GM10847 (cell line): Measurements from ENCODE around the gene PPARA.

Experiments
- POLR2A ChIP-seq: IDR thresholded peaks from 2 replicates; pipeline ENCODE4 v1.6.1; 2011; ENCODE audit not compliant: insufficient read length; ENCODE audit errors: extremely low read depth

The PPARA gene

DNA sequence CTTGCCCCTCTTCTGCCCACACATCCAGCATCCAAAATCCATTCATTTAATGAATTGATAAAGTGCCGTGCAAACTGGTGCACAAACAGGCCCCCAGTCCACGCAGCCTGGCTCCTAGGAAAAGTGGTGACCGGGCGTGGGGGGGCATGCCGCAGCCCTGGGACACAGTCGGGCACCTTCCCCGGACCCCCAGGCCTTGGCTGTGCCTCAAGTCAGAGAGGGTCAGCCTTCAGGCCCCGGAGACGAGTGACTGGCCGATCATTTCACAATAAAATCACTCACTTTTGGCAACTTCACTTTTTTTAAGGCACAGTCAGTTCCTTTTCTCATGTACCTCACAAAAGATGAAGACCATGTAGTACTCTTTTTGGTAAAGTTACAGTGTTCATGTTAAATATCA lies 91.8 kb downstream of the PPARA start:
- no peak for TF ChIP-seq POLR2A

DNA sequence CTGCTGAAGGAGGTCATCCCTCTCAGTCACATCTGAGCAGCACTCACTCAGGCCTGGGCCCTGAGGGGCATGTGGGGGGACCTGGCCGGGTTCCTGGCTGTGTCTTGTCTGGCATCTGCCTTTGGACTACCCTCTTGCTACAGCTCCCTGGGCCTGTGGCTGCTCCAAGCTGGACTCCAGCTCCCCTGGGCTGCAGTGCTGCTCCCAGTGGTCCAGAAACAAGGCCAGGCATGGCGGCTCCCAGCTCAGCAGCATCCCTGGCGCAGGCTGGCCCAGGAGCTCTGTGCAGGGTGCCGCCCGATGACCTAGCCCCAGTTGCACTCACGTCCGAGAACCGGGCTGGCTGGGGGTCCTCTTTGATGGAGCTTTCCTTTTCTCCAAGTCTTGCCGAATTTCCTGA lies 94.4 kb downstream of the PPARA start:
- TF ChIP-seq POLR2A, result no peak

DNA sequence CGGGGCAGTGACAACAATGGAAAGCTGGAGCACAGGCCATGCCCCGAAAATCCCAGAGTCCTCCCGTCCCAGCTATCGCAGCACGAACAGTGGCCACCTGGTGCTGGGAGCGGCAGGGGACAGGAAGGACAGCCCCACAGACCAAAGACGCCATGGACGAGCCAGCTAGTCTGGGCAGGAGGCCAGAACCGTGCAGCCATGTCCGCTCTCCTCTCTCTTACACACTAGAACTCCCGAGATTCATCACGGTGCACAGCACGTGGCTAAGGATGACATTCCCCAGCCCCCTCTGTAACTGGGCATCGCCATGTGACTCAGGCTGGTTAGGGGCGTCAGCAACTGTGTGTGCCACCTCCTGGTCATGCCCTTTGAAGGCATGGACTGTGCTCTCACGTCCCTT lies 95.2 kb downstream of the PPARA start:
- no peak for TF ChIP-seq POLR2A

DNA sequence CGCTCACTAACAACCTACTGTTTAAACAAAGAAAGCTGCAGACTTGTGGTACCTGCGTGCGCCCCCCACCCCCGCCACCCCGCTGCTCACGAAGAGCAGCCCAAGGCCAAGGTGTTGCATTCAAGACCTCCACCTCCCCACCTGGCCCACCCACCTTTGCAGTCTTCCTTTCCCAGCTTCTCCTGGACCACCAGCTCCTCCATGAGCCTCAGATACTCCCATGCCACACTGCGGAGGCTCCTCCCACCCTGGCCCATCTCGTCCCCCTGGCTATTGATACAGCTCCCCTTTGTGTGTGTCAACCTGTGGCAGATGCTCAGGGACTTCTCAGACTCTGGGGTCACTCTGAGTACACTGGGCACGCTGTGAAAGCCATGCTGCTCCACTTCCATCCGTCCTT lies 95.9 kb downstream of the PPARA start:
- no peak for TF ChIP-seq POLR2A

DNA sequence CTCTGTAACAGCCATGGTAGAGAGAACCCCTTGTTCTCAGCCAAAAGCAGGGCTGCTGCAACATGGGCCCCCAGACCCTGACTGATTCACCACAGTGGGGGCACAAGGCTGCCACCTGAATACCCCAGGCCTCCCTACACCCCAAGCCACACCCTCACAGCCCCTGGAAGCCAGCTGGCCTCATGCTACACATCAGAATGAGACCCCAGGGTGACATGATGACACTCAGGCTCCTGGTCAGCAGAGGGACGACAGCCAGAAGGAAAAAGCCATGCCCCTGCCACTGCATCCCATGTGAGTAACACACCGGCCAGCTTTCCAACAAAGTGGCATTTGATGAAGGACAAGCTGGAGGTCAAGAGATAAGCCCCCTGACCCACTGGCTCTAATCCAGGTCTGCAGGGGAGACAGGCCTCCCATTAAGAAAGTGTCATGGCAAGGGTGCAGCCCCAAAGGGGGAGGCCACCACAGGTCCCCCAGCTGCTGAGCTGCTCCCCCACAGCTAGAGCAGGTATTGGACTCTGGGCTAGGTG lies 97.2 kb downstream of the PPARA start:
- TF ChIP-seq POLR2A, result no peak

DNA sequence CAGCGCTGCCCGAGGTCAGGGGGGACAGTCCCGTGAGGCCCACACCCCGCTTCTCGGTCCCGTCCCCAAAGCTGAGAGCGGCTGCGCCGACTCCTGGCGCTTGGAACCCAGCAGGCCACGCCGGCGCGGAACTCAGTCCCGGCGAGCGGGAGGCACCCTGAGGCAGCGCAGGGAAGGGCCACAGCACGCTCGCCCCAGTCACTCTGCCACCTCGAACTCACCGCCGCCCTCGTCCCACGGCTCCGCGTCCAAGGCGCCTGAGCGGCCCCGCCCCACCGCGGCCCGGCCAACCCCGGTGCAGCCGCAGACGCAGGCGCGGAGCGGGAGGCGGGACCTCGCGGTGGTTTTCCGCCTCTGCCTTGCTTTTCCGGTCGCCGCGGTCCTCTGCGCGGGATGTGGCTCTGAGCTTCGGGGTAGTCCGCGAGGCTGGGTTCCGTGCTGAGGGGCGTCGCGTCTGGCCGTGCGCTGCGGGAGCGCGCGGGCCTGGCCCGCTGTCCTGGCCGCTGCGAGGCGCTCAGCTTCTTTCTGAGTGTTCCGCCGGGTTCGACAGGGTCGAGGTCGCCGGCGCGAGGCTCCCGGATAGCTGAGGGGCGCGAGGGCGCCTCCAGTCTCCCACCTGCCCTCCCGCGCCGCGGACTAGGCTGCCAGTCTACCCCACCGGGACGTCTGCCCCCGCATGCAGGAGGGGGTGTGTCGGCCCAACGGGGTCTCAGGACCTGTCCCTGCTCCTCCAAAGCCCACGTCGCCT lies 99.9 kb downstream of the PPARA start, which contains the start of gene CDPF1:
Gene CDPF1, minus strand, starts transcription at position 259 of the 748 bp plus-strand sequence. CDS start 2,009 bp downstream, outside the sequence.
- peak; percentile 90 for TF ChIP-seq POLR2A

DNA sequence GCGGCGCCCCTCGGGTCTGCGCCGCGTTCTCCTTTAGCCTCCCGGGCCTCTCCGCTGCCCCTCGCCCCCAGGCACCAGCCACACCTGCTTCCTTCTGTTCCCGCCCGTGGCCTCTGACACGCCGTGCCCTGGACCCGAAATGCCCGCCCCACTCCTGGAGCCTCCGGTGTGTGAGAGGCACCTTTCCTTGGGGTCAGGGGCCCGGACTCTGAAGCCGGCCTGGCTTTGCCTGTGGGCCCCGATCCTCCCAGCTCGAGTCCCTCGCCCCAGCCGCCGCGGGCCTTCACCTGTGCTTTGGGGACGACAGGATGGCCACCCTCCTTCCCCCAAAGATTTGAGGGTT lies 100.4 kb downstream of the PPARA start:
- no peak for TF ChIP-seq POLR2A

DNA sequence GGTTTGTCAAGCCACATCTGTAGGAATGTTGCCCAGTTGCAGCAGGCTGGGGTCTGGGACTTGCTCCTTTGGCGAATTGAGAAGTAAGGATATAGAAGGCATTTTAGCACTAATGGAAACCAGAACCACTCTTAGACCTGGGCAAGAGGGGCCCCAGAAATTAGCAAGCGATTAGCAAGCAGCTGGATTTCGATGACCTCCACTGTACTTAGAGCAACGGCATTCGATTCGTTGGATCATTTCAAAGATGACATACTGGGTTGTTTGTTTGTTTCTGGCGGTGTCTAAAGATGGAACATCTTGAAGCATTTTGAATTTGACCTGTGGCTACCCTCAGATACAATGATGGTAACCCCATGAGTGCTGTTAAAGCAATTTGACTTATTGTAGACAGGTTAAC lies 100.9 kb downstream of the PPARA start:
- no peak for TF ChIP-seq POLR2A

DNA sequence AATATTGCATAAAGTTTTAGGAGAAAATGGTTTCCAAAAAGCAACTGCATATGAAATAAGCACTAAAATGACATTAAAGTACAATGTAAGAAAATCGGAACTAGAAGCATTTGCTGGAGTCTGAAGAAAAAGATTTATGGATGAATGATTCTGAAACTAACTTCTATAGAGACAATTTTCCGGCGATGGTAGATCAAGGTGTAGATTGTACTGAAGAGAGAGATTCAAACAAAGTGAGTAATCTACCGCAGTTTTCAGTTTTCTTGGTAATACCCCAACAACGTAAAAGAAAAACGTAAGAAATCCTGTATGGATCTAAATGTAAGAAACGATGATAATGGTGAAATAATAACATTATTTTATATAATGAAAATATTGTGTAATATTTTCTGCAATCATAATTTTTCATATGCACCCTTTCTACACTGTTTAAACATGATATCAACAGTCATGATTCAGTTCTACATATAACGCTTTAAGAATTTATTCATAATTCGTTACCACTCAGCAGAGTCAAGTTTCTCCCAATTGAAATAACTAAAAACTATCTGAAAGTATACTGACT lies 101.6 kb downstream of the PPARA start:
- TF ChIP-seq POLR2A, result no peak

DNA sequence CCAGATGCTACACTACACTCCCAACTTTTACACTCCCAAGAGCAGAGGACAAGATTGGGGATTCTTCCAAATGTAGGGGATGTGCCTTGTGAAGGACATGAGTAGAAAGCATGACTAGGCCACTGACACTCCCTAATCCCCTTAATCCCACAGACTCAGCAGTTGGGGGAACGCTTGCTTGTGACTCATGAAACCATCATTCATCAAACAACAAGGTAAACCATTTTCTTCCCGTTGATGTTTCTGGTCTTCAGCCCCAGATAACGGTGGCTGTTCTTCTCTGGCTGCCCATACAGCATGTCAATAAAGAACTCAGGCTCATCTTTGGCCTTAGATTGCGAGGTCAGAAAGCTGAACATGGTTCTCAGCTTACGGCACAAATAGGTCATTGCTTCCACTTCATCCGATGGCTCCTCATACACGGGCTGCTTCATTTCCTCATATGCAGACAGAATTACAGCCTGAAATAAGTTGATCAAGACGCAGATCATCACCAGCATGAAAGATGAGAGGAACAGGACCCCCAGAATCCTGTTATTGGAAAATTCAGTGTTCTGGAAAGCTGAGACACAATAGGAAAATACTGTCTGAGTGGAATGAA lies 106.1 kb downstream of the PPARA start:
- no peak for TF ChIP-seq POLR2A

DNA sequence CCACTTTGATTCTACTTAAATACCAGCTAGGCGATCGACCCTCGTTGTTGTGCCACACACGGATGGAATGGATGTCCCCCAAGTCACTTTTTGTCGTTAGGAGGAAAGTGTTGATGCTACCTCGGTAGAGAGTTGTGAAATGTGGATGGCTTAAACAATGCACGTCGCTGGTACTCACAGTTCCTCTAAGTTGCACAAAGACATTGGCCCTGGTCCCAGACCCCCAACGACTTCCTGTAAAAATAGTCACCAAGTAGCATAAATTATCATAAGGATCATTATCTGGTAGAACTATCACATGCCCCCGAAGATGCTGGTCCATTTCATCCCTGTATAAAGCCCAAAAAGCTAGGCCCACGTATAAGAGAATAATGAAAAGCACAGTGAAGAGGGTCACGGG lies 109.0 kb downstream of the PPARA start:
- TF ChIP-seq POLR2A, result no peak

DNA sequence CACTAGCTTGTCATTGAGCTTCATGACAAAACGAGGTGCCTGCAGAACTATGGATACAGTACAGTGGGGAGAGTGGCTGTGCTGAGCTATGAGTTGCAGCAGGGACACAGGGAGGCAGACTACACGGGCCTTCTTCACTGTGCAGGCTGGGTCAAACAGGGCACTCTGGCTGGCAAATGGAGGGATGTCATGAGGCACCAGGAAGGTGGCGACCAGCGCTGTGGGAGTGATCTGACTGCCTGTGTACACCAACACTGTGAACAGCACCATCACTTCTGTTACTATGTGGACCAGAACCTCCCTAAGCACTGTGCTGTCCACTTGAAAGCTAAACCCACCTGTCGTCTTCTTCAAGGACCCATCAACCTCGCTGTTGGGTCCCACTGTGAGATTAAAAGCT lies 109.7 kb downstream of the PPARA start:
- TF ChIP-seq POLR2A, result no peak

DNA sequence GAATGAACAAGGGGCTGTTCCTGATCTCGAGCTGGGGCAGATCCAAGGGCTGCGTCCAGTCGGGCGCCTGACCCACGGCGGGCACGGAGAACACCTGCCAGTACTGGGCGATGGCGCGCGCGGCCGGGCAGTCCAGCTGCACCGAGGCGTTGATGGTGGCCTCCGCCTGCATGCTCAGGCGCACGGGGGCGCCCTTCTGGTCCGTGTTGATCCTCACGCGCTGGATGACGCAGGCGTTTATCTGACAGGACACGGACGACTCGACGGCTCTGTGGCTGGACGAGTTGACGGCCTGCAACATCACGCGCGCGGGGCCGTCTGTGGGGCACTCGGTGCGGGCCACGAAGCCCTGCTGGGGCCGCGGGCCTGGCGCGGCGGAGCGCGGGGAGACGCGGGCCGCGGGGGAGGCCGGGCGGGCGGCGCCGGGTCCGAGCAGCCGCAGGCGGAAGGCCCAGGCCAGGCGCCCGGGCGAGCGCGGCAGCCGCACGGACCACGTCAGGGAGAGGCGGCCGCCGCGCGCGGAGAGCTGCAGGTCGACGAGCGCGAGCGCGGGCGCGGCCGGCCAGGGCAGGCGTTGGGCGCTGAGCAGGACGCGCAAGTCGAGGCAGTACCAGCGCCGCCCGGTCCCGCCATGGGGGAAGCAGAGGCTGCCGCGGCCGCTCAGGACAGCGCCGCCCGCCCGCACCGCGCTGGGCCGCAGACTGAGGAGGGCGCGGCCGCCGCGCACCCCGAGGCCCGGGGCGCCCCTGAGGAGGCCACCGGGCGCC lies 112.3 kb downstream of the PPARA start:
- TF ChIP-seq POLR2A, result no peak

DNA sequence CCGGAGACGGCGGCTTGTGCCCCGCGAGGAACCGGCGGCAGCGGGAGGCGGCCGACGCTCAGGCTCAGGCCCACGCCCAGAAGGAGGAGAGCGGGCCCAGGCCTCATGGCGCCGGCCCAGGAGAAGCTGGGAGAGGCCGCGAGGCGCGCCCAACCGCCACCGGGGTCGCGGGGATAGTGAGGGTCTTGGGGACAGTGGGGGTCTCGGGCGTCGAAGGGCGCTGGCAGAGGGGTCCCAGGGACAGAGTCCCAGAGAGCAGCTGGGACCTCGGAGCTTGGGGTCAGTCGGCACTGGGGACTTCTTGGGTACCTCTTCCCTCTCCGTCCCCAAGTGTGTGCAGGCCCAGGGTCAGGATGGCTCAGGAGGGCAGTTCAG lies 112.9 kb downstream of the PPARA start, which contains the start of gene PKDREJ:
Gene PKDREJ, minus strand, starts transcription at position 128 of the 375 bp plus-strand sequence. Its CDS starts 21 bp downstream, at position 107.
- no peak for TF ChIP-seq POLR2A

DNA sequence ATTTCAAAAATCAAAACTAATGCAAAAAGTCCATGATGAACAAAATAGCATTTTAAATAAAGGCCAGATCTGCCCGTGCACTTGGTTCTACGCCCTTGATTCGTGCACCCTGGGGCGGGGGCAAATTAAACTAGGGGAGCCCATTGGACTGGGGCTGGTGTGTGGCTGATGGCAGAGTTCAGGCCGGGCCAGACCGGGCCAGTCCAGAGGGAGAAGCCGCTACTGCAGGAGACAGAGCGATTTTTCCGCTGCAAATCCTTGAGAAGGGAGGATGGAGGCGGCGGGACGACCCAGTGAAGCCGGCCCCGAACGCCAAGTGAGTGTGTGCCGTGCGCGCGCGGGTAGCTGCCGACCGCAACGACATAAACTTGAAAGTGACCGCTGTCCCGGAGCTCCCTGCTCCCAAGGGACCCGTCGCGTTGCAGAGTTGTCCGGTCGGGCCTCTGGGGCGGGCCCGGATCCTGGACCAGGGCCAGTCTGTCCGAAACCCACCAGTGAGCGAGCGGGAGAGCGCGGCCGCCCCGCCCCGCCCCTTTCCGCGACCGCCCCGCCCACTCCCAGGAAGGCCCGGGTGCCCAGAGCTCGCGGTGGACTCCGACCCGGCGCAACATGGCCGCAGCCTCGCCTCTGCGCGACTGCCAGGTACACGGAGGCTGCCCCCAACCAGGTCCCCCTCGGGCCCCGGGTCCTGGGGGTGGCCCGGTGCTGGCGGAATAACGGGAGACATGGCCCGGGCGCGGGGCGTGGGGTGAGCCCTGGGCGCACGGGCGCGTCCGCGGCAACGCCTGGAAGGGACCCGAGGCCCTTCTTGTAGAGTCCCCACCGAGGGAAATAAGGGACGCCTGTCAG lies 117.3 kb downstream of the PPARA start, which contains the start of gene TTC38:
Gene TTC38, plus strand, starts transcription at position 578 of the 849 bp plus-strand sequence. Its CDS starts 32 bp downstream, at position 610.
- peak; percentile 61 for TF ChIP-seq POLR2A

DNA sequence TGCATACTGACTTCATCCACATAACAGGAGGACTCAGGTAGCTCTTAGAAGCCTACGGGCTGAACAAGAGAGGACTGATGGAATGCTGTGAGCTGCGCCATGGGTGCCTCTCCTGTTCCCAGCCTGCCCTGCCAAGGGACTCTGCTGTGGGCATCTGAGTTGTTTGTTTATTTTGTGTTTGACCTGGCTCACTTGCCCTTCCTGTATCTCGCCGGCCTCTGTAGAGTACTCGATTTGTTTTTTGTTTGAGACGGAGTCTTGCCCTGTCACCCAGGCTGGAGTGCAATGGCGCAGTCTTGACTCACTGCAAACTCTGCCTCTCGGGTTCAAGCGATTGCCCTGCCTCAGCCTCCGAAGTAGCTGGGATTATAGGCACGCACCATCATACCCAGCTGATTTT lies 119.2 kb downstream of the PPARA start:
- TF ChIP-seq POLR2A, result no peak
